HCT116 (cell line): Measurements from ENCODE around the gene GIT1. TPM values are rescaled to one million over a fixed set of nuclear protein-coding genes. Genes with fewer than 3 reads are reported as not detected.
A peak's percentile ranks its signal among the peaks of the same experiment; 100 is the strongest.

ENCODE experiments used
- ATAC-seq: fragments of 200-7000 bp; cut with Tn5 transposase; 2 replicates; pipeline ENCODE4 v1.9.1; 2020; ENCODE audit warnings: mild to moderate bottlenecking, moderate library complexity
- BruUV-seq: library from RNA; stranded (reverse); fragments of 400-500 nt; replicated peaks from 2 replicates; lab custom pipeline; 2021; lab: Mats Ljungman, UMichigan
- CTCF ChIA-PET: fragments of 300-600 bp; sonication (Branson Sonifier 250); formaldehyde crosslinking; loops from one replicate; lab custom pipeline; 2021; ENCODE audit warnings: antibody characterized with exemption; lab: Charles Lee
- POLR2A ChIA-PET: fragments of 300-600, 350-600 bp; sonication (Branson Sonifier 250); formaldehyde crosslinking; loops from one replicate; lab custom pipeline; 2021; ENCODE audit warnings: antibody characterized with exemption; lab: Charles Lee
- RAD21 ChIA-PET, 2 experiments: fragments of 300-600 bp; sonication (Branson Sonifier 250); formaldehyde crosslinking; loops; one replicate each; lab custom pipeline; 2023; ENCODE audit warnings: low total read pairs in 2 of 2; ENCODE audit not compliant: uncharacterized antibody in 2 of 2, unreplicated experiment in 2 of 2, low non-redundant PET in 1 of 2; lab: Charles Lee
- DNase-seq: peaks from one replicate; pipeline ENCODE4 v3.0.0-alpha.2; 2010; ENCODE audit warnings: low read depth, low spot score
- H2AFZ ChIP-seq: fragments of 200-600 bp; shearing (Covaris generic), sonication (generic); 2 replicates; pipeline ENCODE4 v1.6.1; 2017; ENCODE audit warnings: low read depth, mixed run types, mixed read lengths, antibody characterized with exemption, low read length; ENCODE audit not compliant: poor library complexity, severe bottlenecking
- H3K27ac ChIP-seq: 2 replicates; pipeline ENCODE4 v1.5.1; 2012; ENCODE audit warnings: low read depth, low read length
- H3K27me3 ChIP-seq: fragments of 200-600 bp; sonication (generic); 2 replicates; pipeline ENCODE4 v1.6.1; 2016; ENCODE audit warnings: mixed run types, low read length, mixed read lengths; ENCODE audit not compliant: insufficient read depth
- H3K36me3 ChIP-seq, 2 experiments: fragments of 200-500 bp in 1 of 2; fragments of 200-600 bp in 1 of 2; sonication (Bioruptor generic) in 1 of 2; sonication (generic) in 1 of 2; 2 replicates each; pipeline versions ENCODE4 v1.5.1 to v1.6.1; 2014 to 2016; ENCODE audit warnings: low read length in 2 of 2, inconsistent platforms in 1 of 2, mixed read lengths in 1 of 2, mixed run types in 1 of 2; ENCODE audit not compliant: insufficient read depth in 2 of 2, control insufficient read depth in 1 of 2
- H3K4me1 ChIP-seq, 2 experiments: fragments of 200-600 bp in 1 of 2; sonication (generic) in 1 of 2; 2 replicates each; pipeline versions ENCODE4 v1.5.1 to v1.6.1; 2012 to 2017; ENCODE audit warnings: low read length in 2 of 2, inconsistent platforms in 1 of 2, mild to moderate bottlenecking in 1 of 2, mixed read lengths in 1 of 2, mixed run types in 1 of 2, moderate library complexity in 1 of 2; ENCODE audit not compliant: insufficient read depth in 2 of 2, control insufficient read depth in 1 of 2
- H3K4me2 ChIP-seq: fragments of 200-600 bp; sonication (generic); 2 replicates; pipeline ENCODE4 v1.6.1; 2017; ENCODE audit warnings: mixed run types, low read length, mixed read lengths
- H3K4me3 ChIP-seq, 2 experiments: fragments of 200-600 bp in 1 of 2; sonication (generic) in 1 of 2; replicated peaks in 1 of 2; 2 replicates each; pipeline ENCODE4 v1.5.1; 2011 to 2016; ENCODE audit warnings: low read length in 2 of 2, control low read depth in 1 of 2, low read depth in 1 of 2, mild to moderate bottlenecking in 1 of 2, mixed read lengths in 1 of 2, mixed run types in 1 of 2
- H3K79me2 ChIP-seq: fragments of 200-600 bp; sonication (generic); 2 replicates; pipeline ENCODE4 v1.6.1; 2017; ENCODE audit warnings: mild to moderate bottlenecking, mixed run types, low read length, moderate library complexity, mixed read lengths; ENCODE audit not compliant: insufficient read depth
- H3K9ac ChIP-seq: fragments of 200-600 bp; sonication (generic); 2 replicates; pipeline ENCODE4 v1.6.1; 2016; ENCODE audit warnings: low read length, mixed read lengths
- H3K9me2 ChIP-seq: fragments of 200-600 bp; sonication (generic), shearing (Covaris generic); 2 replicates; pipeline ENCODE4 v1.6.1; 2017; ENCODE audit warnings: mixed run types, mild to moderate bottlenecking, moderate library complexity; ENCODE audit not compliant: insufficient read depth
- H3K9me3 ChIP-seq, 2 experiments: fragments of 200-500 bp in 1 of 2; fragments of 200-600 bp in 1 of 2; sonication (Bioruptor generic) in 1 of 2; sonication (generic) in 1 of 2; 2 replicates each; pipeline ENCODE4 v1.6.1; 2014 to 2017; ENCODE audit warnings: low read length in 2 of 2, mixed read lengths in 2 of 2, inconsistent platforms in 1 of 2, low read depth in 1 of 2, mild to moderate bottlenecking in 1 of 2, mixed run types in 1 of 2, moderate library complexity in 1 of 2; ENCODE audit not compliant: control insufficient read depth in 1 of 2, insufficient read depth in 1 of 2
- H4K20me1 ChIP-seq: fragments of 200-600 bp; sonication (generic), shearing (Covaris generic); 2 replicates; pipeline ENCODE4 v1.6.1; 2017; ENCODE audit warnings: mixed run types, mild to moderate bottlenecking, moderate library complexity; ENCODE audit not compliant: insufficient read depth
- ATF3 ChIP-seq: IDR thresholded peaks from 2 replicates; pipeline ENCODE4 v1.6.1; 2012
- CEBPB ChIP-seq: IDR thresholded peaks from 2 replicates; pipeline ENCODE4 v1.6.1; 2012; ENCODE audit warnings: low read depth
- EGR1 ChIP-seq: IDR thresholded peaks from 2 replicates; pipeline ENCODE4 v1.6.1; 2012; ENCODE audit warnings: low read depth
- ELF1 ChIP-seq: IDR thresholded peaks from 2 replicates; pipeline ENCODE4 v1.6.1; 2012; ENCODE audit warnings: low read depth, borderline replicate concordance
- EZH2 ChIP-seq: fragments of 200-600 bp; sonication (generic); IDR thresholded peaks from 2 replicates; pipeline ENCODE4 v1.6.1; 2017; ENCODE audit warnings: antibody characterized with exemption, mixed run types
- FOSL1 ChIP-seq: IDR thresholded peaks from 2 replicates; pipeline ENCODE4 v1.6.1; 2012; ENCODE audit warnings: low read depth
- JUND ChIP-seq: IDR thresholded peaks from 2 replicates; pipeline ENCODE4 v1.6.1; 2012
- MAX ChIP-seq: IDR thresholded peaks from 2 replicates; pipeline ENCODE4 v1.6.1; 2012
- POLR2A ChIP-seq: IDR thresholded peaks from 2 replicates; pipeline ENCODE4 v1.7.0; 2011; ENCODE audit warnings: borderline replicate concordance; ENCODE audit not compliant: insufficient read depth, insufficient read length; ENCODE audit errors: extremely low read depth
- RAD21 ChIP-seq: IDR thresholded peaks from 2 replicates; pipeline ENCODE4 v1.6.1; 2012; ENCODE audit warnings: low read depth, mild to moderate bottlenecking
- SIN3A ChIP-seq: IDR thresholded peaks from 2 replicates; pipeline ENCODE4 v1.6.1; 2012; ENCODE audit warnings: low read depth
- TCF7L2 ChIP-seq: IDR thresholded peaks from 2 replicates; pipeline ENCODE4 v1.7.0; 2011; ENCODE audit warnings: borderline replicate concordance, inconsistent platforms; ENCODE audit not compliant: insufficient read depth, insufficient read length; ENCODE audit errors: extremely low read depth
- YY1 ChIP-seq: IDR thresholded peaks from 2 replicates; pipeline ENCODE4 v1.6.1; 2011; ENCODE audit warnings: low read length, low read depth, moderate library complexity, mild to moderate bottlenecking; ENCODE audit not compliant: insufficient replicate concordance; ENCODE audit errors: extremely low read depth
- ZBTB33 ChIP-seq: IDR thresholded peaks from 2 replicates; pipeline ENCODE4 v1.6.1; 2011; ENCODE audit warnings: mild to moderate bottlenecking, low read length, moderate library complexity; ENCODE audit not compliant: insufficient replicate concordance; ENCODE audit errors: extremely low read depth
- ZFX ChIP-seq: fragments of 450-650 bp; IDR thresholded peaks from 2 replicates; pipeline ENCODE4 v1.6.1; 2017
- ZNF274 ChIP-seq: fragments of 200-500 bp; sonication (Bioruptor generic); IDR thresholded peaks from 2 replicates; pipeline ENCODE4 v1.6.1; 2014; ENCODE audit warnings: mild to moderate bottlenecking, low read depth, low read length, inconsistent platforms
- intact Hi-C: fragments of 100-400 bp; cut with micrococcal nuclease; formaldehyde crosslinking; loops from 2 replicates; pipeline ENCODE4 v1.10.0; 2022
- total RNA-seq: library from RNA; stranded (reverse); gene quantifications from one replicate; pipeline ENCODE4 v1.2.1, GENCODE V29; 2021; ENCODE audit not compliant: unreplicated experiment

GIT1 gene
- total RNA-seq, 1 experiment from 2014 or later = 76.5 TPM

GRCh38 chr17:29595107-29595942 is 5.9 kb upstream of the GIT1 start:
- Histone ChIP-seq H3K36me3 (no peaks in the 10 kb centered on the region), H3K9me3 (no peaks in the 10 kb centered on the region), H3K27ac (no peak overlapping the region), H3K4me1 (peaks cover 28 to 50% of the 10 kb centered on the region in 2 experiments), H3K4me2 (peak overlapping the region; percentile 82), H3K9me2 (no peaks in the 10 kb centered on the region), H3K4me3 (peak overlapping the region in 1 of 2 experiments; percentile 68; a peak in 1 of 4 replicates), H4K20me1 (no peaks in the 10 kb centered on the region), H3K27me3 (no peaks in the 10 kb centered on the region), H3K79me2 (peaks cover 47% of the 10 kb centered on the region), H2AFZ (no peak overlapping the region), H3K9ac (no peak overlapping the region)
- ChIA-PET POLR2A (no interaction called here), CTCF (no interaction called here), RAD21 (no interaction called here)
- ATAC-seq (no peak), DNase-seq (no peak)
- TF ChIP-seq EZH2 (no peak), ATF3 (no peak), CEBPB (no peak), TCF7L2 (no peak), EGR1 (no peak), SIN3A (no peak), POLR2A (no peak), FOSL1 (no peak)
- intact Hi-C loops = loop anchor here (10.0 kb wide), 1 partner anchor 451 kb away; no protein-coding TSS in a partner anchor
- BruUV-seq = no TSS peak

- no peak for ATAC-seq
- peak overlapping the region; percentile 68 to 74 for H3K4me3 ChIP-seq
Measured at GRCh38 chr17:29594519-29595090, 5.2 kb upstream of the GIT1 start.

More at GRCh38 chr17:29594519-29595090, 5.2 kb upstream of the GIT1 start:
- H4K20me1 ChIP-seq = no peaks in the 10 kb centered on the region
- no peaks in the 10 kb centered on the region for H3K9me3 ChIP-seq
- H3K9me2 ChIP-seq = no peaks in the 10 kb centered on the region
- H3K4me2 ChIP-seq = peak overlapping the region; percentile 82
- peaks cover 44% of the 10 kb centered on the region for H3K79me2 ChIP-seq
- RAD21 ChIA-PET = interaction anchor here in 1 of 2 experiments (0.6 kb wide), 1 partner anchor 9 kb away, joined by 3 read pairs; no protein-coding TSS in a partner anchor
- peak overlapping the region; percentile 72 for H3K9ac ChIP-seq
- intact Hi-C loops = loop anchor here (10.0 kb wide), 1 partner anchor 450 kb away; no protein-coding TSS in a partner anchor
- no TSS peak for BruUV-seq
- H2AFZ ChIP-seq = no peak overlapping the region
- no peaks in the 10 kb centered on the region for H3K27me3 ChIP-seq
- H3K4me1 ChIP-seq = peaks cover 28 to 57% of the 10 kb centered on the region in 2 experiments
- no peak for TF ChIP-seq ZFX
- no peak for TF ChIP-seq JUND
- TF ChIP-seq SIN3A = no peak
- no peak for TF ChIP-seq ZNF274
- no peak for TF ChIP-seq TCF7L2
- TF ChIP-seq MAX = no peak
- TF ChIP-seq EZH2 = no peak
- TF ChIP-seq RAD21 = no peak
- TF ChIP-seq YY1 = no peak
- TF ChIP-seq ELF1 = no peak
- no peak for TF ChIP-seq FOSL1
- no peak for TF ChIP-seq EGR1
- TF ChIP-seq CEBPB = no peak
- TF ChIP-seq ZBTB33 = no peak
- TF ChIP-seq, all 23 proteins: peak for 0
- no peaks in the 10 kb centered on the region for H3K36me3 ChIP-seq
- 0 out of 2 replicates have a peak overlapping the region, but pooled peaks have one; percentile 94 for H3K27ac ChIP-seq
- DNase-seq = no peak
- CTCF ChIA-PET = interaction anchor here (1.4 kb wide), 1 partner anchor 23 kb away, joined by 7 read pairs; no protein-coding TSS in a partner anchor
- POLR2A ChIA-PET = no interaction called here
